ENCODE measurements around the gene PSMD13. TPM values are rescaled to one million over a fixed set of nuclear protein-coding genes. Genes with fewer than 3 reads are reported as not detected.

Gene PSMD13
- total RNA-seq, 5 donors from 2014 or later (not counting 1 experiment from before 2014, with no cell fraction given): 74.0 to 115 (median 108) TPM

DNA sequence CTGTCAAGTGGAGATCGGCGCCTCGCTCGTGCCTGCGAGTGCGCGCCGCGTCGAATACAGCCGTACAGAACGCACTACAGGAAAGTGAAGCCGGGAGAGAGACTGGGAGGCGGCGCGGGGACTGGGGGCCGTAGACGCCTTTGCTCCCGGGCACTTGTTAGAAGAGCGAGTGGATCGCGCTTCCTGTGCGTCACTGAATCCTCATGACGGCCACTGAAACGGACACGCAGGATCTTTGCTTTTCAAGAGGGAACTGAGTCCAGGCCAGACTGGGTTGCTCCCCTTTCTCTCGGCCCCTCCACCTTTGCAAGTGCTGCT, 29.0 kb upstream of the PSMD13 start:
- Mint-ChIP-seq H3K4me1 (peaks cover 44 to 65% (median 58%) of the 10 kb centered on the region in 3 donors), H3K27me3 (no peaks in the 10 kb centered on the region), H3K4me3 (peak overlapping the region; percentile 85 to 99 (median 96)), H3K27ac (peak overlapping the region; percentile 98 to 99), H3K9me3 (no peaks in the 10 kb centered on the region), H3K36me3 (peaks cover 25% of the 10 kb centered on the region)
- Histone ChIP-seq H3K27ac (ENCODE audit: low read length) (peak overlapping the region; percentile 99), H3K27me3 (replicated peaks in 1 of 2; ENCODE audit: control insufficient read depth in 2 of 2, extremely low read depth in 1 of 2, insufficient read depth in 2 of 2, low read length in 1 of 2) (no peaks in the 10 kb centered on the region), H3K4me1 (ENCODE audit: control insufficient read depth in 1 of 2, extremely low read depth in 1 of 2, insufficient read depth in 2 of 2, low read length in 2 of 2) (peaks cover 15 to 70% of the 10 kb centered on the region in 2 experiments), H3K36me3 (ENCODE audit: control insufficient read depth in 2 of 2, extremely low read depth in 1 of 2, insufficient read depth in 1 of 2, low read length in 1 of 2) (peaks cover 14 to 60% of the 10 kb centered on the region in 2 donors), H3K9me3 (no peaks in the 10 kb centered on the region), H3K4me3 (ENCODE audit: control insufficient read depth in 1 of 2, extremely low read depth in 1 of 2, low read length in 1 of 2) (peak overlapping the region; percentile 97 to 99)
- peak; percentile 17 to 28 (median 18) for ATAC-seq (replicated peaks in 1 of 4)
- under 1% methylated on average over 27 of the region's 27 CpGs for WGBS (ENCODE audit: insufficient coverage)
- ChIA-PET POLR2A (interaction anchor here (1.0 to 1.5 kb wide), 3 partner anchors 27 to 328 kb away, joined by 3 to 4 read pairs (median 4); no protein-coding TSS in a partner anchor), CTCF (interaction anchor here in 1 of 2 donors (0.6 to 1.3 kb wide), 4 partner anchors 30 to 241 kb away, joined by 3 to 5 read pairs (median 4); no protein-coding TSS in a partner anchor)
- no peak for DNase-seq

DNA sequence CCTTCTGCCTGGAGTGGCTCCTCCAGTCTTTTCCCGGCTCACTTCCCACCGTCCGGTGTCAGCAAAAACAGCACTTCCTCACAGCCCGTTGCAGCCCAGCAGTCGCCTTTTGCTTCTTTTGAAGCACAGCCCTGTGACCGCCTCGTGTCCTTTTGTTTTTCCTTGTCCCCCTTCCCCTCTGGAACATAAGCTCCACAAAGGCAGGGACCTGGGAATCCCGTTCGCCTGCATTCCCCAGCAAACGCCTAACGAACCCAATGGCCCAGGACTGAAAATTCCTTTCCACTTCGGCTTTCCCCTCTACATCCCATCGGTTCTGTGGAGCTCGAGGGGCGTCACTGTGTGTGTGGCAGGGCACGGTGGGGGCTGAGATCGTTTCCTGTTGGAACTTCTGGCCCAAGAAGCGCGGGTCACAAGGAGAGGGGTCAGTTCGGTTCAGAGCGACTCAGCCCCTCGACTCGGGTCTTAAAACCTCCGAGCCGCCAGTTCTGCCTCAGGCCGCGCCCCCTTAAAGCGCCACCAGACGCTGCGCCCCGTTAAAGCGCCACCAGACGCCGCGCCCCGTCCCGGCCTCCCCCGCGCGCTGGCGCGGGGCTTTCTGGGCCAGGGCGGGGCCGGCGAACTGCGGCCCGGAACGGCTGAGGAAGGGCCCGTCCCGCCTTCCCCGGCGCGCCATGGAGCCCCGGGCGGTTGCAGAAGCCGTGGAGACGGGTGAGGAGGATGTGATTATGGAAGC, 28.4 kb upstream of the PSMD13 start:
- H3K4me3 Mint-ChIP-seq: peak overlapping the region; percentile 85 to 99 (median 96)
- ATAC-seq (replicated peaks in 1 of 4) (peak; percentile 65 to 72 (median 67)), DNase-seq (peak; percentile 67 to 89 (median 80))
- peak overlapping the region; percentile 98 to 99 for H3K27ac Mint-ChIP-seq
- peaks cover 38 to 60% (median 53%) of the 10 kb centered on the region in 3 donors for H3K4me1 Mint-ChIP-seq
- H3K36me3 ChIP-seq (ENCODE audit: control insufficient read depth in 2 of 2, extremely low read depth in 1 of 2, insufficient read depth in 1 of 2, low read length in 1 of 2): peaks cover 15 to 65% of the 10 kb centered on the region in 2 donors
- H3K4me1 ChIP-seq (ENCODE audit: control insufficient read depth in 1 of 2, extremely low read depth in 1 of 2, insufficient read depth in 2 of 2, low read length in 2 of 2): peaks cover 15 to 69% of the 10 kb centered on the region in 2 experiments
- no peaks in the 10 kb centered on the region for H3K27me3 Mint-ChIP-seq
- H3K9me3 ChIP-seq: no peaks in the 10 kb centered on the region
- 0% methylated on average over 36 of the region's 57 CpGs for WGBS (ENCODE audit: insufficient coverage)
- peak overlapping the region; percentile 97 to 99 for H3K4me3 ChIP-seq (ENCODE audit: control insufficient read depth in 1 of 2, extremely low read depth in 1 of 2, low read length in 1 of 2)
- POLR2A ChIA-PET: interaction anchor here (0.5 to 1.5 kb wide), 3 partner anchors 28 to 199 kb away, joined by 3 to 13 read pairs (median 4); partner anchors contain the start of gene PSMD13 (in 1 of the 2)
- no peaks in the 10 kb centered on the region for H3K9me3 Mint-ChIP-seq
- no peaks in the 10 kb centered on the region for H3K27me3 ChIP-seq (replicated peaks in 1 of 2; ENCODE audit: control insufficient read depth in 2 of 2, extremely low read depth in 1 of 2, insufficient read depth in 2 of 2, low read length in 1 of 2)
- CTCF ChIA-PET: interaction anchor here in 1 of 2 donors (0.6 to 1.3 kb wide), 2 partner anchors 30 to 154 kb away, joined by 3 read pairs; no protein-coding TSS in a partner anchor
- peak overlapping the region; percentile 99 for H3K27ac ChIP-seq (ENCODE audit: low read length)
- H3K36me3 Mint-ChIP-seq: peaks cover 25% of the 10 kb centered on the region

DNA sequence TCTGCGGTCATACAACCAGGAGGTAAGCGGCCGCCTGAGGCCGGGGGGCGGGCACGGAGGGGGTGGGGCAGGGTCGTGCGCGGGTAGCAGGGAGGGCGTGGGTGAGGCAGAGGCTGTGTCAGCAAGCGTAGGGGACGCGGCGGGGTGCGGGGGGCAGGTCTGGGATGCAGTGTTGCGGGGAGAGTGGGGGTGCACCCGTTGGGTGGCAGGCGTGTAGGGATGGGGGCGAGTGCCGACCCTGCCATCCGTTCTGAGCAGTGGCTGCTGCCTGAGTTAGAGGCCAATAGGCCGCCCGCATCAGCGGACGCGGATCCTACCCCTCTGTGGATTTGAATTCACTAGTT, 27.9 kb upstream of the PSMD13 start:
- POLR2A ChIA-PET: interaction anchor here (0.5 to 0.7 kb wide), 3 partner anchors 28 to 236 kb away, joined by 3 to 13 read pairs (median 3); partner anchors contain the start of gene PSMD13 (in 1 of the 2)
- no peak for DNase-seq

DNA sequence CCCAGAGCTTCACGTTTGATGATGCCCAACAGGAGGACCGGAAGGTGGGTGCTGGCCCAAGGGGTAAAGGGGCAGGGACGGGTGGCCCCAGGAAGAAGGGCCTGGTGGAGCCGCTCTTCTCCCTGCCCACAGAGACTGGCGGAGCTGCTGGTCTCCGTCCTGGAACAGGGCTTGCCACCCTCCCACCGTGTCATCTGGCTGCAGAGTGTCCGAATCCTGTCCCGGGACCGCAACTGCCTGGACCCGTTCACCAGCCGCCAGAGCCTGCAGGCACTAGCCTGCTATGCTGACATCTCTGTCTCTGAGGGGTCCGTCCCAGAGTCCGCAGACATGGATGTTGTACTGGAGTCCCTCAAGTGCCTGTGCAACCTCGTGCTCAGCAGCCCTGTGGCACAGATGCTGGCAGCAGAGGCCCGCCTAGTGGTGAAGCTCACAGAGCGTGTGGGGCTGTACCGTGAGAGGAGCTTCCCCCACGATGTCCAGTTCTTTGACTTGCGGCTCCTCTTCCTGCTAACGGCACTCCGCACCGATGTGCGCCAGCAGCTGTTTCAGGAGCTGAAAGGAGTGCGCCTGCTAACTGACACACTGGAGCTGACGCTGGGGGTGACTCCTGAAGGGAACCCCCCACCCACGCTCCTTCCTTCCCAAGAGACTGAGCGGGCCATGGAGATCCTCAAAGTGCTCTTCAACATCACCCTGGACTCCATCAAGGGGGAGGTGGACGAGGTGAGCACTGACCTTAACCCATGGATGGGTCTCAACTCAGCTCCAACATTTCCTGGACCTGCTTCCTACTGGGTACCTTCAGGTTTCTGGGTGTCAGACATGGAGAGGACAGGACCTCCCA, 27.3 kb upstream of the PSMD13 start:
- Histone ChIP-seq H3K27ac (ENCODE audit: low read length) (peak overlapping the region; percentile 99), H3K4me1 (ENCODE audit: control insufficient read depth in 1 of 2, extremely low read depth in 1 of 2, insufficient read depth in 2 of 2, low read length in 2 of 2) (peaks cover 15 to 58% of the 10 kb centered on the region in 2 experiments), H3K9me3 (no peaks in the 10 kb centered on the region), H3K36me3 (ENCODE audit: control insufficient read depth in 2 of 2, extremely low read depth in 1 of 2, insufficient read depth in 1 of 2, low read length in 1 of 2) (peaks cover 19 to 65% of the 10 kb centered on the region in 2 donors), H3K4me3 (ENCODE audit: control insufficient read depth in 1 of 2, extremely low read depth in 1 of 2, low read length in 1 of 2) (peak overlapping the region; percentile 70 to 97), H3K27me3 (replicated peaks in 1 of 2; ENCODE audit: control insufficient read depth in 2 of 2, extremely low read depth in 1 of 2, insufficient read depth in 2 of 2, low read length in 1 of 2) (no peaks in the 10 kb centered on the region)
- ATAC-seq (replicated peaks in 1 of 4) (no peak), DNase-seq (no peak)
- Mint-ChIP-seq H3K4me1 (peaks cover 31 to 48% (median 42%) of the 10 kb centered on the region in 3 donors), H3K36me3 (peaks cover 22% of the 10 kb centered on the region), H3K27ac (peak overlapping the region; percentile 86 to 98), H3K9me3 (no peaks in the 10 kb centered on the region), H3K4me3 (peak overlapping the region; percentile 85 to 99 (median 96)), H3K27me3 (no peaks in the 10 kb centered on the region)
- CTCF ChIA-PET: no interaction called here
- POLR2A ChIA-PET: interaction anchor here (0.5 to 0.7 kb wide), 2 partner anchors 107 to 235 kb away, joined by 3 read pairs; no protein-coding TSS in a partner anchor
- 68% methylated on average over 27 of the region's 29 CpGs for WGBS (ENCODE audit: insufficient coverage)

More for the DNA sequence above, 27.9 kb upstream of the PSMD13 start:
- peak; percentile 1 to 9 (median 3) for ATAC-seq (replicated peaks in 1 of 4)
- peaks cover 21% of the 10 kb centered on the region for H3K36me3 Mint-ChIP-seq
- H3K9me3 Mint-ChIP-seq: no peaks in the 10 kb centered on the region
- Histone ChIP-seq H3K4me3 (ENCODE audit: control insufficient read depth in 1 of 2, extremely low read depth in 1 of 2, low read length in 1 of 2) (peak overlapping the region; percentile 97 to 99), H3K9me3 (no peaks in the 10 kb centered on the region), H3K36me3 (ENCODE audit: control insufficient read depth in 2 of 2, extremely low read depth in 1 of 2, insufficient read depth in 1 of 2, low read length in 1 of 2) (peaks cover 19 to 65% of the 10 kb centered on the region in 2 donors), H3K27ac (ENCODE audit: low read length) (peak overlapping the region; percentile 99), H3K27me3 (replicated peaks in 1 of 2; ENCODE audit: control insufficient read depth in 2 of 2, extremely low read depth in 1 of 2, insufficient read depth in 2 of 2, low read length in 1 of 2) (no peaks in the 10 kb centered on the region), H3K4me1 (ENCODE audit: control insufficient read depth in 1 of 2, extremely low read depth in 1 of 2, insufficient read depth in 2 of 2, low read length in 2 of 2) (peaks cover 15 to 64% of the 10 kb centered on the region in 2 experiments)
- CTCF ChIA-PET: no interaction called here
- peaks cover 33 to 54% (median 48%) of the 10 kb centered on the region in 3 donors for H3K4me1 Mint-ChIP-seq
- H3K27ac Mint-ChIP-seq: peak overlapping the region; percentile 86 to 98
- H3K4me3 Mint-ChIP-seq: peak overlapping the region; percentile 85 to 99 (median 96)
- WGBS (ENCODE audit: insufficient coverage): 0% methylated on average over 5 of the region's 26 CpGs
- H3K27me3 Mint-ChIP-seq: no peaks in the 10 kb centered on the region

DNA sequence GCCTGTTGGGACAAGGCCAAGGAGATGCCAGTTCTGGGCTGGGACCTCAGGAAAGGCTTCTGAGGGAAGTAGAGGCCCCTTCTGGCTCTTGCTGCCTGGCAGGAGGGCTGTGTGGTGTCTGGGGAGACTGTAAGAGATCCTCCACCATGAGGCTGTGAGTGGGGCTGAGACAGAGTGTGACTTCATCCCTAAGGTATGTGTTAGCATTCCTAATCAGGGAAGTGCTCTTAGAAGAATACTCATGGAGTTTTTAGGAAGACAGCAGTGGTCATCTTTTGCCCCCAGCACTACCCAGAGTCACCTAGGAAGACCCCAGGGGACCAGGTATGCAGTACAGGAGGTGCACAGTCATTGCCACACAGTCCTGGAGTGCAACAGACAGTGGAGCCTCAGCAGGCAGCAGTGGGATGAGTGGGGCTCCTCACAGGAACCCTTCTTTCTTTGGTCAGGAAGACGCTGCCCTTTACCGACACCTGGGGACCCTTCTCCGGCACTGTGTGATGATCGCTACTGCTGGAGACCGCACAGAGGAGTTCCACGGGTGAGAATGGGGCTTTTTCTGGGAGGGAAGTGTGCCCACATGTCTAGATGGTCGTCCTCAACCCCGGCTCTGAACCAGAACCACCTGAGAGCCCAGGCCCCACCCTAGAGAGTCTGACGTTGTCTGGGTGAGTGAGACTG, 26.5 kb upstream of the PSMD13 start:
- CTCF ChIA-PET: no interaction called here
- ATAC-seq (replicated peaks in 1 of 4) (no peak), DNase-seq (no peak)
- peaks cover 14 to 50% of the 10 kb centered on the region in 2 experiments for H3K4me1 ChIP-seq (ENCODE audit: control insufficient read depth in 1 of 2, extremely low read depth in 1 of 2, insufficient read depth in 2 of 2, low read length in 2 of 2)
- H3K36me3 Mint-ChIP-seq: peaks cover 27% of the 10 kb centered on the region
- no peaks in the 10 kb centered on the region for H3K9me3 ChIP-seq
- peaks cover 19 to 60% of the 10 kb centered on the region in 2 donors for H3K36me3 ChIP-seq (ENCODE audit: control insufficient read depth in 2 of 2, extremely low read depth in 1 of 2, insufficient read depth in 1 of 2, low read length in 1 of 2)
- peak overlapping the region; percentile 43 to 75 for H3K27ac Mint-ChIP-seq
- POLR2A ChIA-PET: no interaction called here
- no peaks in the 10 kb centered on the region for H3K27me3 ChIP-seq (replicated peaks in 1 of 2; ENCODE audit: control insufficient read depth in 2 of 2, extremely low read depth in 1 of 2, insufficient read depth in 2 of 2, low read length in 1 of 2)
- H3K4me3 Mint-ChIP-seq: peak overlapping the region; percentile 85 to 99 (median 96)
- no peak overlapping the region for H3K4me3 ChIP-seq (ENCODE audit: control insufficient read depth in 1 of 2, extremely low read depth in 1 of 2, low read length in 1 of 2)
- H3K27ac ChIP-seq (ENCODE audit: low read length): peak overlapping the region; percentile 3
- H3K9me3 Mint-ChIP-seq: no peaks in the 10 kb centered on the region
- no peaks in the 10 kb centered on the region for H3K27me3 Mint-ChIP-seq
- H3K4me1 Mint-ChIP-seq: peaks cover 28 to 42% (median 35%) of the 10 kb centered on the region in 3 donors
- WGBS (ENCODE audit: insufficient coverage): 88% methylated on average over 9 of the region's 9 CpGs
